ENCODE data around the gene UNKL.

- TF ChIP-seq POLR2A (IDR thresholded peaks at IDR 0.05; ENCODE audit: low read length) (no peak), GATA1 (IDR thresholded peaks at IDR 0.05; ENCODE audit: low read depth, low read length) (no peak)
Measured at GRCh38 chr16:1432388-1433262, 18.1 kb upstream of the UNKL start.
